ENCODE data around the gene SLC35F6.
A peak's percentile ranks its signal among the peaks of the same experiment; 100 is the strongest.

Gene SLC35F6, protein sequence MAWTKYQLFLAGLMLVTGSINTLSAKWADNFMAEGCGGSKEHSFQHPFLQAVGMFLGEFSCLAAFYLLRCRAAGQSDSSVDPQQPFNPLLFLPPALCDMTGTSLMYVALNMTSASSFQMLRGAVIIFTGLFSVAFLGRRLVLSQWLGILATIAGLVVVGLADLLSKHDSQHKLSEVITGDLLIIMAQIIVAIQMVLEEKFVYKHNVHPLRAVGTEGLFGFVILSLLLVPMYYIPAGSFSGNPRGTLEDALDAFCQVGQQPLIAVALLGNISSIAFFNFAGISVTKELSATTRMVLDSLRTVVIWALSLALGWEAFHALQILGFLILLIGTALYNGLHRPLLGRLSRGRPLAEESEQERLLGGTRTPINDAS

DNA sequence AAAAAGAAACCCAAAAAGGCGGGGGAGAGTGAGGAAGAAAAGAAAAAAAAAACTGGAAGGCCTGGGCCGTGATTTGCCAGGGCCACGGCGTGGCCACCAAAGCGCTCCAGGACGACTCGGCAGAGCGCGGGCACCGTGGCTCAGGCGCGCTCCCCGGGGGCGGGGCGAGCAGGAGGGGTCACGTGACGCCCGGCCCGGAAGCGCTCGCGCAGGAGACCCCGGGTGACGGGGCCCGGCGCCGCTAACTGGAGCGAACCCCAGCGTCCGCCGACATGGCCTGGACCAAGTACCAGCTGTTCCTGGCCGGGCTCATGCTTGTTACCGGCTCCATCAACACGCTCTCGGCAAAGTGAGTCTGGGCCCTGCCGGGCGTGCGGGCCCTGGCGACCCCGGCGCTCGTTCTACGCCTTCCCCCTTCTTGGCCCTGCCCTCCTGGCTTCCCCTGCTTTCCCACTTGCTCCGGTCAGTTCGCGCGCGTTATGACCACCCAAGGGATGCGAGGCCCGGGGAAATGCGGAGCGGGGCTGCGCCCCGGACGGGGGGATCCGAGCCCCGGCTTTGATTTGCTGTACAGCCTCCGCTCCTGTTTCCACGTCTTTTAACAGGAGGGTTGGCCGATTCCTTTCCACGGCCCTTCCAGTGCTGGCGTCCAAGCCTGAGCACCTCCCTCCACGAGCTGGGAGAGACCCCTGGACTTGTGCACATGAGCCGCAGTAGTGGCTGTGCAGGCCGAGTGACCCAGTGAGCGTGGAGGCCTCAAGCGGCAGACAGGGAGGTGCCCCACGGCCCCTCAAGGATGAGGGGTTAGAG lies at the start of gene SLC35F6:
Gene SLC35F6 (plus strand): TSS at position 207 of the 810 bp plus-strand sequence. CDS start 66 bp downstream, at position 273.
- DNase-seq (ENCODE audit: low read depth in 2 of 2): peak; percentile 75 to 76

DNA sequence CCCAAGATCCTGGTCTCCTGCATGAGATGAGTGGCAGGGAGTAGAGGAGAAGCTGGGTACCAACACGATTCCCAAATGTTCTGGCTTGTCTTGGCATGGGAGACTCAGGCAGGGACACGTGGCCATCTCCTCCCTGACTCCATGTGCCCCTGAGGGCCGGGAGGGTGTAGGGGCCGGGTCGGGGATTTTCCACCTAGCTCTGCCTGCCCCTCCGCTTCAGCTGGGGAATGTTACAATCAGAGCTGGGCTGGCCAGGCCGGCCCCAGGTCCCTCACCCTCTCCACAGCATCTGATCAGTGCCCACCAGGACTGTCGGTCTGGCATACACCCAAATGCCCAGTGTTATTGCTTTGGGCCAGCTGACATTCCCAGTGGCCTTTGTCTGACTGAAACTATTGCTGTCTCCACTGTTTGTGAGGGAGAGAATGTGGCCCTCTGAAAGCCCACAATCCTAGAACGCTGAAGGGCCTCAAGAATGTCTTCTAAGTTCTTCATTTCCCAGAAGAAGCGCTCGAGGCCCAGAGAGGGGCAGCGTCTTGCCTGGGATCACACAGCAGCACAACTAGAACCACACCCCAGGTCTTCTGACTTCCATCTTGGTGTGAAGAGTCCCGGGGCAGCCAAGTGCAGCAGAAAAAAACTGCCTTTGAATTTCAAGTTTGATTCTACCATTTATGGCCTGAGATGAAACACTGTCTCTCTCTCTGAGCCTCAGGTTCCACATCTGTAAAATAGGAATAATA lies 48.4 kb upstream of the SLC35F6 start:
- no peak for DNase-seq (ENCODE audit: low read depth in 2 of 2)

DNA sequence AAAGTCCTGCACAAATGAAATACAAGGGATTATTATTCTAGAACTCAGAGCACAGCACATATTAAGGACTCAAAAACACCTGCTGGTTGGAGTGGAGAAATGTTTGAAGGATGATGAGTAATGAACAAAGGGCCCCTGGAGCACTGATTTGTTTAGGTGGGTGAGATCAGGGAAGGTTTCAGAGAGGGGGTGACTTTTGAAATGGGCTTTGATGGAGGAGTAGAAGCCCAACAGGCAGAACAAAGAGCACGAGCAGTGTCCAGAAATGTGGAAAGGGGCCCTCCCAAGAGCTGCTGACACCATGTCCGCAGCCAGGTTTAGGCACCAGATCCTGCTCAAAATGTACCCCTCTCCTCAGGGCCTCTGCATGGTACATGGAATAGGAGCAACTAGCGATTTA lies 47.7 kb upstream of the SLC35F6 start:
- no peak for DNase-seq (ENCODE audit: low read depth in 2 of 2)

DNA sequence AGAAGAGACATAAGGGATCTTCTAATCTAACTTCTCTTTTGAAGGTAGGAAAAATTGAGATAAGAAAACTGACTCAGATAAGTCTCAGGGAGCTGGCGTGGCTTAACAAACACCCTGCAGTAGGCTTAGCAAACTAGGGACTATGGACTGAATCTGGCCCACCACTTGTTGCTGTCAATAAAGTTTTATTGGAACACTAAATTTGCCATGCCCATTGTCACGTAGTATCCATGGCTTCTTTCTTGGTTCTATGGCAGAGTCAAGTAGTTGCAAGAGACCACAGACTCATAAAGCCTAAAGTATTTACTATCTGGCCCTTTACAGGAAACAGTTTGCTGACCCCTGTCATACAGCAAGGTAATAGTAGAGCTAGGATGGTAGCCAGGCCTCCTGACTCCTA lies 47.3 kb upstream of the SLC35F6 start:
- no peak for DNase-seq (ENCODE audit: low read depth in 2 of 2)

DNA sequence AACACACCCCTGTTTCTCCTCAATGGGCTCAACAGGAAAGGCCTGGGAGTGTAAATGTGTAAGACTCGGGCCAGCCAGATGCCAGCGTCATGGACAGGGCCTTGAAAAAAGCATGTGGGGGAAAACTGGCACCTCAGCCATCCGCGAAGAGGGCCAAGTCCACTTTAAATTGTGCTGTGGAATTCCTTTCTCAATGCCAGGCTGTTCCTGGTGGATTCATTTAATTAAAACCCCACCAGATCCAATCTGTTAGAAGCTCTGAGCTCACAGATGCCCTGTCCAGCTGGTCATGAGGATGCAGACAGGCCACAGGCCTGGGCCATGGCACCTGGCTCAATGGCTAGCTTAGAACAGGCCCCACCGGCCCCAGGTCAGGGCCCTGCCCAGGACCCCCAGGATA lies 46.7 kb upstream of the SLC35F6 start:
- DNase-seq (ENCODE audit: low read depth in 2 of 2): no peak

DNA sequence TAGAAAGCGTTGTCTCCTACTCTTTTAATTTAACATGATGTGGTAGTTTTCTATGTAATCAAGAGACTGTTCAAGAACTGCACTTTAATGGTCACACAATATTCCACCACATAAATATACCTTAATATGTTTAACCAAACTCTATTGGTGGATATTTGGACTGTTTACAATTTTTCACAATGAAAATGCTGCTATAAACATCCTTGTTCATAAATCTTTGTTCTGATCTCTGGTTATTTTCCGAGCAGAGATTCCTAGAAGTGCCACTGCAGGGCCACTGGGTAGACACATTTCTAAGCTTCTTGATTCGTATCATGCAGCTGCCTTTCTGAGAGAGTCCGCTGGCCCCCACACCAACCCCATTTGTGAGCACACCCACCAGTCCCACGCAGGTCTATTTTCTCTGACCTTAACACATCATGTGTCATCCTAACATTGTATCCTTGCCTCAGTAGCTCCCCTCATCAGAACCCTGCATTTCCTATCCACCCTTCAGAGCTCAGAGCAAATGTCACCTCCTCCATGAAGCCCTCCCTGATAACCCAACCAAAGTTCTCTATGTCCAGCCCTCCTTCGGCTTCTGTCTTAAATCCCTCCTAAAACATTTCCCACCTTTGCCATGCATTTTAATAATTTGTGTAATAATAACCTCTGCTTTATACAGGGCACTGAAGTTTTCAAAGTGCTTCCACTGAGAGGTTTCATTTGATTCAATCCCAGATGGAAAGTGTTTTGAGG lies 45.0 kb upstream of the SLC35F6 start:
- DNase-seq (ENCODE audit: low read depth in 2 of 2): no peak

DNA sequence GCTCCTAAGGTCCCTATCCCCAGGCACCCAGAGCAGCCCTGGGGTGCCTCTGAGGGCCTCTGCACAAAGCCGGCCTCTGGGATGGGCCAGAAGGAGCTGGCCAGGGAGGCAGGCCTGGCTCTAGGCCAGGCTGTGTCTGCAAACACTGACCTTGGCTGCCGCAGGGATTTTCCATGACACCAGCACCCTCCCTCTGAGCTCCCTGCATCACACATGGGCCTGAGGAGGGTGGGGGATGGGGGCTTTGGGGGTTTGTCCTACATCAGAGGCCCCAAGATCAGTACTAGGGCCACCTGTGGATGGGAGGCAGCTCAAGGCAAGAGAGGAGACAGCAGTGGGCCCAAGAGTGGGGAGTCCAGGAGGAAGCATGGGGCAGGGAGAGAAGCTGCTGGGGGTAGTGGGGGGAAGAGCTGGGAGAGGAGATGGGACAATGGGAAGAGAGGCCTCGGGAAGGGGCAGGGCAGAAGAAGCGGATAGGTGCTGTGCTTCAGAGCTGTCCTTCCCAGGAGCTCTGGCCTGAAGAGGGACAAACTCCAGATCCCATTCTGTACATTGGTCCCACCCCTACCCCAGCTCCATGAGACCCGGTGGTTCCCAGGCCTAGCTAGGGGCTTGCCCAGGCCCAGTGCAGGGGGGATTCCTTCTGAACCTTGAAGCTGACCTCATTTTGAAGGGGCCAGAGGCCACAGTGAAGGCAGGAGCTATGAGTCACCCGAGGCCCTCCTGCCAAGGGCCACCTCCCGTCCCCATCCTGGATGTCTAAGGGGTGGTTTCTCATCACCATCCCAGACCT lies 43.6 kb upstream of the SLC35F6 start:
- DNase-seq (ENCODE audit: low read depth in 2 of 2): no peak

DNA sequence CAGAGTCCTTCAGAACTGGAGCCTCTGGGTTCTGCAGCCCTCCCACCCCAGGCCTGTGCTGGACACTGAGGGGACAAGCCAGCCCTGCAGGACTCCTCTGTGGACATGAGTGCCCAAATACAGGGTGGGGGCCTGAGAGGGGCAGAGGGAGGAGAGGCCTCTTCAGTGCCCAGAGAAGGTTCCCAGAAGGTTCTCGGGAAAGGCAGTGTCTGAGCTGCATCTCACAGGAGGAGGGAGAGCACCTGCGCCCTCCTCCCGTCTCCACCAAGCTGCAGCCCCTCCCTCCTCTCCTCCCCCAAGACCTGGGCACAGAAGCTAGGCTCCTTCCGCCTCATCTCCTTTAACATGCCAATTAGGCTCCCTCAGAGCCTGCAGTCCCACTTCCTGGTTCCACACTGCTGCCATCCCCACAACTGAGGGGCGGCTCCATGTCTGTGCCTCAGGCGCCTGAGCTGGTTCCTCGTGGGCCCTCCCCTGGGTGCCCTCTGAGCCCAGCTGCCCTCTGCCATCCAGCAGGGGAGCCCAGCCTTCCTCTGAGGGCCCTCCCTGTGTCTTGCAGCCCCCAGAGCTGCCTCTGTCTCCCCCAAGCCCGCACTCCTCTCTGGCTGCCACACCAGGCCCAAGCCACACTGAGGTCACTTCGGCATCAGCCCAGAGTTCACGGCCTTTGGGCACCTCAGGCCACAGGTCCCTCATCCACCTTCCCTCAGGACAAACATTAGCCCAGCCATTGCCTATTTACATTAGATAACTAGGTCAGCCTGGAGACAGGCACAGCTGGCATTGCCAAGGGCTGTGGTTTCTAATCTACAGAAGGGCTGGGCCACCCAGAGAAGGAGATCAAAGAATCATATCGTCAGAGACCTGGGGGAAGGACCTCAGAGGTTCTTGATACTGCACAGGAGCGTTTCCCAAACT lies 42.7 kb upstream of the SLC35F6 start:
- no peak for DNase-seq (ENCODE audit: low read depth in 2 of 2)

DNA sequence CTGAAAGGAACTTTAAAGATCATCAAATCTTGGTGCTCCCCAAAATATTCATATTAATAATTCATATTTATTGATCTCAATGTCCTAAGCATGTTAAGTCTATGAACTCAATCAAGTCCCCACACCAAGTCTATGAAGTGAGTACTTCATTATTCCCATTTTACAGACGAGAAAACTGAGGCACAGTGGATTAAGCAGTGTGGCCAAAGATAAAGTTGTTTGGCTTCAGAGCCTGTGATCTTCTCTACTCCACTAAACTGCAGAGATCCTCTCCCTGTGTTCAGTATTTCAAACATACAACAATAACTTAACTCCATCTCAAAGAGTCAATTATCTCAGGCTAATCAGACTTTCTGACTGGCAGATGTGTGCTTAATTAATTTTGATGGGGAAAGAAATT lies 41.8 kb upstream of the SLC35F6 start:
- DNase-seq (ENCODE audit: low read depth in 2 of 2): no peak

DNA sequence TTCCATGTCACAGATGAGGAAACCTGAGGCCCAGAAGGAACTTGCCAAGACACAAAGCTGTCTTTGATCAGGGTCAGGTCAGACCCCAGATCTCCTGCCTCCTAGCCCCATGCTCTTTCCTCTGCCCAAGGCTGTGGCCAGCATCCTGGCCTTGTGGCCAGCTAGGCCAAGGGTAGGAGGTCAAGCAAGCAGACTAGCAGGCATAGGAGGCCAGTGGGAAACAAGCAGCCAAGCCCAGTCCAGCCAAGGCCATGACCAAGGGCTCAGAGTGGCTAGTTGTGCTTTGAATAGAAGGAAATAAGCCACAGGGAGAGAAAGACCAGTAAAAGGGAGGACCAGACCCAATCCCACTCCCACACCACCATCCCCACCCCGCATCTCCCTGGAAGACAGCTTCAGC lies 41.2 kb upstream of the SLC35F6 start:
- DNase-seq (ENCODE audit: low read depth in 2 of 2): no peak

DNA sequence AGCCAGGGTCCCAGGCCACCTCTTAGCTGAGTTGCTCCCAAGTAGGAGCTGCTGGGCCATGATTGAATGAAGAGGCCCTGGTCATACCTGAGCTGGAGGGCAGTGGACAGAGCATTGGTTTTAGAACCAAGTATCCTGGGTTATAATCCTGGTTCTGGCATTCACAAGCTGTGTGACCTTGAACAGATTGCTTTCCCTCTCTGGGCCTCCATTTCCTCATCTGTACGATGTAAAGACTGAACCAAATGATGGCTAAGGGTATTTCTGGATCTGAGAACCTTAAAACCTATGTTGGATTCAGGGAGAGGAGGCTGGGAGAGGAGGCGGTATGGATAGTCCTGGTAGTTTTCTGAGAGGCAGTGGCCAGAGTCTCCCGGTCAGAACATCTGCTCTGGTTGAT lies 40.6 kb upstream of the SLC35F6 start:
- DNase-seq (ENCODE audit: low read depth in 2 of 2): no peak

DNA sequence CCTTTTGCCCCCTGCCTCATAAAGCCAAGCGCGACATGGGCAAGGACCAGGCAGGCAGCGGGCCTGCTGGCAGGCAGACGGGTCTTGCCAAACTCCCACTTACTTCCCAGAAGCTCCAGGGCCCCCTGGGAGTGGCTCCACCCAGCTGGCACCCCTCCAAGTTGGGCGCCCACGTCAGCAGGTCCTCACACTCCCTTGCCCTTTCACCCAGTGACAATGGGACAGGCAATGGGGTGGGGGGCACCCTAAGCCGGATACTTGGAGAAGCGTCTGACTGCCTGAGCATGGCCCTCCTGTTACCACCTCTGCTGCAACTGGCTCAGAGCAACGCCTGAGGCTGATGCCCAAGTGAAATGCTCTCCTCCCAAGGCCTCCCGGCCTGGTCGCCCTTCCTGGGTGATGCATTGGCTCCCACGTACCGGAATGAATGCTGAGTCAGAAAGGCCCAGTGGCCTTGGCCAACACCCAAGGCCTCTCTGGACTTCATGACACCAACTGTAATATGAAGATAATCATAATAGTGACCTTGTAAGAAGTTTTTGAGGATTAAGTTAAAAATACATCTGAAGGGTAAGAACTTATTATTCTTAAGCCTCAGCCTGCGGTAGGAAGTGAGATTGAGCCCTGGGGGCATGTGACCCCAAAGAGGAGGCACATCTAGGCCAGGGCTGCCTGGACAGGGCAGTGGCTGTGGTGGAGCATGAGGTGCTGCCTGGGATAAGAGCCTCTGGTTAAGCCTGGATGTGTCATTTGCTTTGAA lies 39.9 kb upstream of the SLC35F6 start:
- no peak for DNase-seq (ENCODE audit: low read depth in 2 of 2)

DNA sequence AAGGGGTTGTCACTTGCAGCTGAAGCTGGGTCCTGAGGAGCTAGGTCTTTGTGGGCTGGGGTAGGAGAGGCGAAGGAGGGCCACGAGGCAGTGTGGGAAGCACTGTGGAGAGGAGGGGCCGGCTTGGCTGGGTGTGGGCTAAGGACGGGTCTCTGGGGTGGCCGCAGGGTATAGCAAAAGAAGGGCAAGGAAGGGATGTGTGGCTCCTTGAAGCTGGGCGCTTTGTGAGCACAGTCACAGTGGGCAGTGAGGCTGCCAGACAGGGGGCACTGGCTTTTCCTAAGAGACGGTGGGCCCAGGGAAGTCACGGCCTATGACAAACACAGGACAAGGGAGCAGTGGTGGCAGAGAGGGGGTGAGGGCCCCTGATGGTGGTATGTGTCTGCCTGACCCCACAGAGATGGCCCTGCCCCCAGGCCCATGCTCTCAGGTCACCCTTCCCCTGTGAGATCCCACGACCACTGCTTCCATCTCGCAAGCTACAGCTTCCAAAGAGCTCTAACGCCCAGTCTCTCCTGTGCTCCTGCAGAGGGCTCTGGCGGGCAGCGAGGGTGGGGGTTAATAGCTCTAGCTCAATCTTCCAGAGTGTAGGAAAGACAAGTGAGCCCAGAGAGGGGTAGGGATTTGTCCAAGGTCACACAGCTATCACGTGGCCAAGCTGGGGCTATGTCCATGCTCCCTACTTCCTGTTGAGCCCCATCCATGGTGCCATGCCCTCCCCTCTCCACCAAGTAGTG lies 39.1 kb upstream of the SLC35F6 start:
- DNase-seq (ENCODE audit: low read depth in 2 of 2): no peak

DNA sequence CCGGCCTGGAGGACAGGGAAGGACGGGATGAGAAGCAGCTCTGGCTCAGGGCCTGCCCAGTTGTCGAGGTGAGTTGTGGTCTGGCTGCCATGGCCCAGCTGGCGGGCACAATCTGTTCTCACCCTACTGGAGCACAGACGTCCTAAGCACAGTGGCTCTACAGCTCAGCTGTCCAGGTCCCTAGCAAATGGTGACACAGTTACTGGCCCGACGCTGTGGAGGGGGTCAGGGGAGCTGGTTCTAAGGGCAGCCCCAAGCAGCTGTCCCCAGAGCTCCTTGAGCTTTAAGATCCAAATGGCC lies 38.6 kb upstream of the SLC35F6 start:
- DNase-seq (ENCODE audit: low read depth in 2 of 2): no peak

DNA sequence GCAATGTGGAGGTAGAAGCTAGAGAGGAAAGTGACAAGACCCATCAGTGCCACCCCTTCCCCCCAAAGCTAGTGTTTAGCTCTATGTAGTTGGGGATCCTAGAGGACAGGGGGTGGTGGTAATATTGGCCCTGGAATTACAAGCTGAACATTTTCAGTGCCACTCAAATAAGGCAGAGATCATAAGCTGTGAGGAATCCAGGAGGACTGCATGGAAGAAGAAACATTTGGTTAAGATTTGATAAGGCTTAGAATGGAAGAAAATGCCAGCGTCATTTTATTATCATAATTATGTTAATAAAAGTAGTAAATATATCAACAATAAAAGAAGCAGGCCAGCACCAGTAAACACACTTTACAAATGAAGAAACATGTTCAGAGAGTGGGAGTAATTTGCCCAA lies 37.9 kb upstream of the SLC35F6 start:
- DNase-seq (ENCODE audit: low read depth in 2 of 2): no peak

DNA sequence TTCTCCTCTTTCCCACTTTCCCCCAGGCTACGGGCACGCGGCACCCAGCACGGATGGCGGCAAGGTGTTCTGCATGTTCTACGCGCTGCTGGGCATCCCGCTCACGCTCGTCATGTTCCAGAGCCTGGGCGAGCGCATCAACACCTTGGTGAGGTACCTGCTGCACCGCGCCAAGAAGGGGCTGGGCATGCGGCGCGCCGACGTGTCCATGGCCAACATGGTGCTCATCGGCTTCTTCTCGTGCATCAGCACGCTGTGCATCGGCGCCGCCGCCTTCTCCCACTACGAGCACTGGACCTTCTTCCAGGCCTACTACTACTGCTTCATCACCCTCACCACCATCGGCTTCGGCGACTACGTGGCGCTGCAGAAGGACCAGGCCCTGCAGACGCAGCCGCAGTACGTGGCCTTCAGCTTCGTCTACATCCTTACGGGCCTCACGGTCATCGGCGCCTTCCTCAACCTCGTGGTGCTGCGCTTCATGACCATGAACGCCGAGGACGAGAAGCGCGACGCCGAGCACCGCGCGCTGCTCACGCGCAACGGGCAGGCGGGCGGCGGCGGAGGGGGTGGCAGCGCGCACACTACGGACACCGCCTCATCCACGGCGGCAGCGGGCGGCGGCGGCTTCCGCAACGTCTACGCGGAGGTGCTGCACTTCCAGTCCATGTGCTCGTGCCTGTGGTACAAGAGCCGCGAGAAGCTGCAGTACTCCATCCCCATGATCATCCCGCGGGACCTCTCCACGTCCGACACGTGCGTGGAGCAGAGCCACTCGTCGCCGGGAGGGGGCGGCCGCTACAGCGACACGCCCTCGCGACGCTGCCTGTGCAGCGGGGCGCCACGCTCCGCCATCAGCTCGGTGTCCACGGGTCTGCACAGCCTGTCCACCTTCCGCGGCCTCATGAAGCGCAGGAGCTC lies 36.2 kb upstream of the SLC35F6 start:
- no peak for DNase-seq (ENCODE audit: low read depth in 2 of 2)

DNA sequence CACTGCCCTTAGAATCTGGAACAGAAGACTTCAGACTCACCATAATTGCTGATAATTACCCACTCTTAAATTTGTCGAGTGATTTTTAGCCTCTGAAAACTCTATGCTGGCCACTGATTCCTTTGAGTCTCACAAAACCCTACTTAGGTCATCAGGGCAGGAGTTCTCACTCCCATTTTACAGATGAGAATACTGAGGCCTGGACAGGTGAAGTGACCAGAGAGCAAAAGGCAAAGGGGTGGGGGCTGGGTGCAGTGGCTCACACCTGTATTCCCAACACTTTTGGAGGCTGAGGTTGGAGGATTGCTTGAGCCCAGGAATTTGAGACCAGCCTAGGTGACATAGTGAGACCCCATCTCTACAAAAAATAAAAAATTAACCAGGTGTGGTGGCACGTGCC lies 34.8 kb upstream of the SLC35F6 start:
- DNase-seq (ENCODE audit: low read depth in 2 of 2): no peak

Measured in stimulated activated CD8-positive, alpha-beta memory T cell treated with anti-CD3 and anti-CD28 coated beads, Interleukin-2, amount 100 ng/mL, for 48 hours (primary cell).